DMS 273 treated with DMSO at 0.1 percent for 48 hours (cell line): ENCODE measurements around the gene C9orf50.

ENCODE experiments used
- DNase-seq: peaks from one replicate; lab custom pipeline; 2025; lab: John Stamatoyannopoulos, UW

The C9orf50 gene

GRCh38 chr9:129631674-129632129 lies 10.8 kb upstream of the C9orf50 start:
- DNase-seq = no peak

DNA sequence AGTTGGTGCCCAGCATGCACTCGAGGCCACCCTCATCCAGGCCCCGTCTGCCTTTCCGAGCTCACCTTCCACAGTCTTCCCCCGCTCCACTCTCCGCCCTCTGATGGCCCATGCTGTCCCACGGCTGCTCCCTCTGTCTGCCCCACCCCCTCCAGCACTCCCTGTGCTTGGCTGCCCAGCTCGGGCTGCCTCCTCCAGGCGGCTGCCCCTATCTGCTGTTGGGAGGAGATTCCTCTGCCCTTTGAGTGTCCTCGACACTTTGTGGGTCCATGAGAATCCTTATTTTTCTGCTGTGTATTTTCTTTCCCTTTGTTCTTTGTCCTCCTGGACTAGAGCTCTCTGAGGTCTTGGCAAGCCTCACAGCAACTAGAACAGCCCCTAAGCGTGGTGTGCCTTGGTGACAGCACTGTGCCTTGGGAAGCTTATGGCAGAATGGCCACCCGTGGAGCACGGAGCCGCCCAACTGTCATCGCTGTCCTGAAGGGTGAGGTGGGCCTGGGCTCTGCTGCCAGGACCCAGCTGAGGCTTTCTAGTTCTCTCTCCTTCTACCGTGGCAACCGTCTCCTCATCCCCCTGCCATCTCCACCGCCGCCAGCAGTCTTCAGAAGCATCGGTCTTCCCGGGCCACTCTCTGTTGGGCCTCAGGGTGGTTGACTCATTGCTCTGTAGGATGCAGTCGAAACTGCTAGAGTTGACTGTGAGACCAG lies 10.2 kb upstream of the C9orf50 start:
- no peak for DNase-seq

- DNase-seq = no peak
These were observed 8.4 kb upstream of the C9orf50 start for GRCh38 chr9:129629251-129629820.

DNA sequence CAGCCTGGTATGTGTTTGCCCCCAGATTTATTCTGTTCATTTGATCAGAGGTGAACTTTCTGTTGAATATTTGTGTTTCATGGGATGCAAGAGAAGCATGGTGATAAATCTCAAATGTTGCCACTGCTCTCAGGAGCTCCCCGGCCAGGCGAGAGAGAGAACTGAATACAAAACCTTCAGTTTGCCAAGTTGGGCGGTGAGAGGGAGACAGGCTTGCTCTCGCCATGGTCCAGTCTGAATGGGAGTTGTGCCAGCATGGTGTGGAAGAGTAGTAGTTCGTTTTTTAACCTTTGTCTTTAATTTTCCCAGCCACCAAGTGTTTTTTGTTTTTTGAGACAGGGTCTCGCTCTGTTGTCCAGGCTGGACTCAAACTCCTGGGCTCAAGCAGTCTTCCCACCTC lies 7.8 kb upstream of the C9orf50 start:
- no peak for DNase-seq

GRCh38 chr9:129627556-129628440 lies 6.9 kb upstream of the C9orf50 start:
- DNase-seq = peak; percentile 79

GRCh38 chr9:129626625-129627284 lies 5.9 kb upstream of the C9orf50 start:
- no peak for DNase-seq

GRCh38 chr9:129626079-129626624 lies 5.3 kb upstream of the C9orf50 start, which contains the start of gene NTMT1:
NTMT1 (plus strand) TSS chr9:129626163; CDS start chr9:129632704, 6,541 bp downstream.
- peak; percentile 30 for DNase-seq

DNA sequence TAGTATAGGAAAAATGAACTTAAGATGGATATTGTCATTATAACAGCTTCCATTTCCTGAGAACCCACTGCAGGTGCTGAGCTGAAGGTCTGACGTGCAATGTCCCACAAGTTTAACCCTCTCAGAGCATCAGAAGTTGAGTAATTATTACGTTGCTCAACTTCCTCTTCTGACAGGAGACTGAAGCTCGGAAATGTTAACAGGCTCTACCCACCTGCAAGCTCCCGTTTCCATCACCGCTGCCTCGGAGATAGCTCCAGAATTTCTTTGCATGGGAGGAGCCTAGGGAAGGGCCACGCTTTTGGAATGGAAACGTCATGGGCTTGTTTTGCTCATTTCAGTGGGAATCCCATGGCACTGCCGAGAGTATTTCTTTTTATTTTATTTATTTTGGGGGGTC lies 4.0 kb upstream of the C9orf50 start:
- no peak for DNase-seq

DNA sequence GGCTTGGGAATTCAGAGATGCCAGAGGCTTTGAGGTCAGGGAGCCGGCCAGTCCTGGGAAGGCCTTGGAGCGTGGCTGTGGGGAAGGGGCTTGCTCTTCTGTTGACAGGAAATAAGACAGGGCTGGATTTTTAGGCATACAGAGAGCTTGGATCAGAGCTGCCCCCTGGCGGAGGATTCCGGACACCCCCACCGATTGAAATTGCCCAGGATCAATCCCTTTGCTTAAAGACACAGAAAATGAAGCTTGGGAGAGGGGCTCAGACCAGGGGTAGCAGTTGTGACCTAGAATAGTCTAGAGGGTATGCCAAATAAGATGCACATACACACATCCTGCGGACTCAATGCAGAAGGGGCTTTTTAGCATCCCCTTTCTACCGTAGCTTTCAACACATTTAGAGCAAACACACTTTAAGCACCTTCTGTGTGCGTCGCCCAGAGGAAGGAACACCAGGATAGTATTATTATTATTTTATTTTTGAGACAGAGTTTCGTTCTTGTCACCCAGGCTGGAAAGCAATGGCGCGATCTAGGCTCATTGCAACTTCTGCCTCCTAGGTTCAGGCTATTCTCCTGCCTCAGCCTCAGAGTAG lies 3.4 kb upstream of the C9orf50 start:
- no peak for DNase-seq

DNA sequence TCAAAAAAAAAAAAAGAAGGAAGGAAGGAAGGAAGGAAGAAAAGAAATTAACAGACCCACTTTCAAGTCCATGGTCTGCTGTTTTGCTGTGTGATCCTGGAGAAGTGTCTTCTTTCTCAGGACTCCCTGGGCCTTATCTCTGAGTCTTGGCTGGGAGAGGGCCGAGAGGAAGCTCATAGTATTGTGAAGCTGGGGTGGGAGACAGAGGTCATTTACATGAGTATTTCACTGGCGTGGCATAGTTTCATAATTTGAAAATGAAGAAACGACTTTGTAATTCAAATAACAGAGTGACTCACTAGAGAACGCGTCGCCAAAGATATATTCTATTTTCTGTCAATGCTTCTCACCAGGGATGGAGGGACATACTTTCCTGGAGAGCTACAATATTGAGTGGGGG lies 2.4 kb upstream of the C9orf50 start:
- DNase-seq = no peak

DNA sequence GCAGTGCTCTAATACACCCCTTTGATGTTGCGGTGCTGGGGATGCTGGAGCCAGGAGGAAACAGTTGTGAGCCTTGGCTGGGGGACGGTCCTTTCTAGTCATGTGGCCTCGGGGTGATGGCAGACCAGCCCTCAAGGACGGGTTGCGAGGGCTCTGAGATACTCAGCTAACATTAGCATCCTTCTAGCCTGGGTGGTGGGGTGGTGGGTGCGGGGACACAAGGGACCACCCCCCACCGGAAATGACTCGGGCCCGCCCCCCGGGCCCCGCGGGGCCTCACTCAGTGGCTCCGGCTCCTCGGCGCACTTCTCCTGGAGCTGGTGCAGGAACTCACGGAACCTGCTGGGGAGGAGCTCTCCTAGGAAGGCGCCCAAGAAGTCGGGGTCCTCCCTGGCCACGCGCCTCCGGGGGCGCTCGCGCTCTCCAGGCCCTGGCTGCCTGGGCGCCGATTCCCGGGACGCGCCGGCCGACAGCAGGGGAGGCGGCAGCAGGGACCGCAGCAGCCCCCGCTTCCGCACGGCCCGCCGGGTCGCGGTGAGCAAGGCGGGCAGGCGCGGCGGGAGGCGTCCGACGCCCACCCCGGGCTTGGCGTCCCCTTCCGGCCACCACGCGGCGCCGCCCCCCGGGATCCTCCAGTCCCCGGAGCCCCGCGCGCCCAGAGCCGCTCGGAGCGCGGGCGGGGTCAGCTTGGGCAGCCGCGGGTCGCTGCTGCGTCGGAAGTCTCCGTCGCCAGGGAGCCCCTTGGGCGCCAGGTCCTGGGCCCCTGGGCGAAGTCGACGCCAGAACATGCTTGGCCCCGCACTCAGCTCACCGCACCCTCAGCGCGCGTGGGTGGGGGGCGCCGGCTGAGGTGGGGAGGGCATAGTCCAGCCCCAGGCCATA lies 873 bp downstream of the C9orf50 start:
- DNase-seq = no peak

GRCh38 chr9:129617167-129617566 lies 3.7 kb downstream of the C9orf50 start:
- no peak for DNase-seq

GRCh38 chr9:129615407-129616285 lies 5.3 kb downstream of the C9orf50 start:
- DNase-seq = no peak

DNA sequence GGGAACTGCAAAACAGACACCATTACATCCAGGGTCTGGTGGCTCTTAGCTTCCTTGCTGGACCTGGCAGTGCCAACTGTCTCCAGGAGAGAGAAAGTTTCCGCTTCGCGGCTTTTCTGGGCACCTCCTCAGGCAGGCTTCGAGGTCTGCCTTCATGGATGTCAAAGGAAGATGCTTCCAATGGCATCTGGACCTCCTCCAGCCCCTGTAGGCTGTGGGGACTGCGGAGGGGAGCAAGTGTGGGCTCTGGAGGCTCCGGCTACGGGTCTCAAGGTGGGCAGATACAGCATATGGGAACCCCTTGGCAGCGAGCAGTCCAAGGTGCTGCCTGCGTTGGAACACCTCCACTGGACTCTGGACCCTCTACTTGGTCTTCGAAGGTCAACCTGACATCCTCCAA lies 6.0 kb downstream of the C9orf50 start:
- DNase-seq = no peak

DNA sequence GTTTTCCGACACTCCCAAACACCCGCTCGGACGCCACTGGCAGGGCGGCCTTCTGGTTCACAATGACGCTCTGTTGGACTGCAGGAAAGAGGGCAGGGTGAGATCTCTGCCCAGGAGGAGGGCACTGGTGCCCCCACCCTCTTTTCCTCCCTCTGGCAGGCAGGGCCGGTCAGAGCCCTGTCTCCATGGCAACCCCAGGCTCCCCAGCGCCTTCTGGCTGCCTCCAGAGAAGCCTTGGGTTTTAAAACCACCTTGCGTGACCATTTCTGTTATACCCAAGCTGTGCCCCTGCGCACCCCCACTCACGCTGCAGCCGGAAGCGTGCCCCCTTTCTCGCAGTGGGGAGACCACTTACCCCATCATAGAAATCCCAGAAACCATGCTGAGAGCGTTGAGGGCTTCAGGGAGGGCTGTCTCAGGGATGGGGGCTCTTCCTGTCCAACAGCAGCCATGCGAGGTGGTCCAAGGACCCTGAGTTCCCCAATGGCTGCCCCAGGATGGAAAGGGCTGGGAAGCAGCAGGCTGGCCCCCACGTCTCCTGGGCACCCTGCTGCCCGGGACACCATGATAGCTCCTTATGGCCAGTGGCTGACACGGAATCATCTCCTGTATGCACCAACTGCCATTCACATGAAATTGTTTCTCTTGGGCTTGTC lies 7.3 kb downstream of the C9orf50 start:
- no peak for DNase-seq

- DNase-seq = no peak
These were observed 7.9 kb downstream of the C9orf50 start for GRCh38 chr9:129612815-129613519.

DNA sequence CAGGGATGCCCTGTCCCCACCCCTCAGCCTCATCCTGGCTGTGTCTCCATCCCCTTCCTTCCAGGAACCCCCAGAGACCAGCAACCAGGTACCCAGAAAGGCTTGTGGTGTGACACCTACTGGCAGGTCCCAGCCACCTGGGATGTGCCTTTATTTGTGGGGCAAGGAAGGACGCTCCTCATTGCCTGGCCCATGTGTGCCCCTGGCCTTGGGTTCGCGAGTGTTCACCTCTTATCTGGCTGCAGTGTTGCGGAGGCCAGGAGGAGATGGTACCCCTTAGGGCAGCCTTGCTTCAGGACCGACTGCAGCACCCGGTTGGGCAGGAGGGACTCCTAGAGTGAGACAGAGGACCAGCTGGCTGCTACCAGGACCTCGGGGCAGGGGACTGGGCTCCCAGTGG lies 8.8 kb downstream of the C9orf50 start:
- DNase-seq = no peak

- no peak for DNase-seq
These were observed 9.5 kb downstream of the C9orf50 start for GRCh38 chr9:129611307-129611800.
